DMS79 (cell line): Measurements from ENCODE around the gene MPPED1.

Source experiments
- DNase-seq: peaks from one replicate; lab custom pipeline; 2025; lab: John Stamatoyannopoulos, UW

The MPPED1 gene

DNA sequence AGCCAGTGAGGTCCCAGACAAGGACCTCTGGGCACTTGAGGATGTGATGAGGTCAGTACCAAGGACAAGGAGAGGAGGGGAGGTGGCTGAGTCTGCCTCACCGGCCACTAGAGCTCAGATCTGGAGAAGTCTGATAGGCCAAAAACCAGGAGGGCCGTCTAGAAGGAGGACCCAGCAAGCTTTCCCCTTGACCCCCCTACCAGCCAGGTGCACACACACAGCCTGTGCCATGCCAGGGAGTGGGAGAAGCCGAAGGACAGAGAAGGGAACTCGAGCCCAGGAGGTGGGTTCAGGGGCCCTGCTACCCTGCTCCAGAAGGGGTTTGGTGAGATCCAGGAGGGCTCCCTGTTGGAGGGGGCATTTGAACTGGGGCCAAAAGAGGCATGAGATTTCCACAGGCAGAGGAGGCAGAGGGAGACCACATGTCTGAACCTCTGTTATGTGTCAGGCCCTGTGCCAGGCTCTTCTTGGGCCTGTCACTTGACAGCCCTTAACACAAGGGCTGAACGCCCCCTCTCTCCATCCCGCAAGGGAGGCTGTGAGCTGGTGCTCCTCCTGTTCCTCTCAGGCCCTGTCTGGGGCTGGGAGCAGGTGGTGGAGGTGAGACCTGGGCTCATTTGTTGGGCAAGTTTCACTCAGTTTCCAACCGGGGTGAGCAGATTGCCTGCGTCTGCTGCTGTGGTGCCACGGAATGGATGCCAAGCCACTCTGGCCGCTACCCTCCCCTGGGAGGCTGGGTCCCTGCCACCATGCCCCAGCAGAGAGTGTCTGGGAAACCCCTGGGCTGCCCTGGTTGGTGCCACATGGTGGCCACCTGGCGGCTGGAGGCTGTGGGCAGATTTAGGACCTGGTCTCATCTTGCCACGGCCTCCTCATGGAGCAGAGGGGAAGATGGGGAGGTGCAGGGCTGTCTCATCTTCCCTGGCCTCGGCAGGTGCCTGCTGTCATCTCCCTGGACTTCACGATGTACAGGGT, 65.2 kb downstream of the MPPED1 start:
- no peak for DNase-seq

GRCh38 chr22:43477966-43478365, 66.2 kb downstream of the MPPED1 start:
- no peak for DNase-seq

DNA sequence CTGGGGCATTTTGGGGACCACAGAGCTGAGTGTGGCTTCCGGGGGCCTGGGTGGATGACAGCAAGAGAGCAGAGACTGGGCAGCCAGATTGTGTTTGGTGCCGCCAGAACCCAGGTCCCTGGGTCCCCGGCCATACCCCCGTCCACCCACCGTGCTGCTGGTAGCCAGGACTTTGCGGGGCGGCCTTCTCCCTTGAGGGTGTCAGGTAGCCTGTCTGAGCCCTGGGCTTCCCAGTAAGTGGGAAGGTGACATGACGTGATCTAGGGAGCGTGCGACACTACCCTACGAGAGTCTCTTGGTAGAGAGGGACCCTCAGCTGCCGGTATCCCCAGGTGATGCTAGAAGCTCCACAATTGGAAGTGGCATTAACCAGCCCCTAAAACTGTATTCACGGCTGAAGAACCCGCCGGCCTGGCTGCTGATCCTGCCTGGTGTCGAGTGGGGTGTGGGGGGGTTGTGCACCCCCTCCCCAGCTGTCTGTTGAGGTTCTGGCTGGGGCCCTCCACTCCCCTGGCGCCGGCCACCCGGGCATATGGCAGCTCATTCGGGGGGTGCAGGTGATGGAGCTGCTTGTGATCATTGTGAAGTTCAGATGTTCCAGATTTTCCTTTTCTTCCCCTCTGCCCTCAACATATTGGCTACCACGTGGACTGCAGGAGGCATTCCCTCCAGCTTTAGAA, 66.9 kb downstream of the MPPED1 start:
- no peak for DNase-seq

DNA sequence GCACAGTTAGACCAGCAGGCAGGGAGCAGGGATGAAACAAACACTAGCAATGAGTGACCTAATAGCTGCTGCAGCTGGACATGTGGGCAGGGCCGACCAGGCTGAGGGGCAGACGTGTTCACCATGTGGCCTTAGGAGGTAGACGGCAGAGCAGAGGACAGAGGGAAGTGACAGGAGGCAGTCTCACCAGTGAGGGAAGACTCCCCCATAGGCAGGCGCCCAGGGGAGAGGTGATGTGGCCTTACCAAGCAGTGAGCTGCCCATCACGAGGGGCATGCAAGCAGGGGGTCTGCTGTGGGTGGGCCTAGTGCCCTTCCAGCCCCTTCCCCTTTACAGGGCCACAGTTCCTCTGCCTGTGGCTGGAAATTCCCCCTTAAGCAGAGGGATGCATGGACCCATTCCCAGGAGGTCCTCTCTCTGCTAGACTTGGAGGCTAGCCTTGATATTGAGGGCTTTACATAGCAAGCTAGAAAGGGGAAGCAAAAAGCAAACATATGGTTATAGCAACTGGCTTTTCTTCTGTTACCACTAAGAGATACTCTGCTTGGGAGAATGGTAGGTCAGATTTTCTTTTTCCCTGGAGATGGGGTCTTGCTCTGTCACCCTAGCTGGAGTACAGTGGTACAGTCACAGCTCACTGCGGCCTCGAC, 67.6 kb downstream of the MPPED1 start:
- no peak for DNase-seq

GRCh38 chr22:43479962-43480361, 68.1 kb downstream of the MPPED1 start:
- no peak for DNase-seq

- DNase-seq = no peak
Observed at GRCh38 chr22:43481568-43482317, 69.9 kb downstream of the MPPED1 start.

DNA sequence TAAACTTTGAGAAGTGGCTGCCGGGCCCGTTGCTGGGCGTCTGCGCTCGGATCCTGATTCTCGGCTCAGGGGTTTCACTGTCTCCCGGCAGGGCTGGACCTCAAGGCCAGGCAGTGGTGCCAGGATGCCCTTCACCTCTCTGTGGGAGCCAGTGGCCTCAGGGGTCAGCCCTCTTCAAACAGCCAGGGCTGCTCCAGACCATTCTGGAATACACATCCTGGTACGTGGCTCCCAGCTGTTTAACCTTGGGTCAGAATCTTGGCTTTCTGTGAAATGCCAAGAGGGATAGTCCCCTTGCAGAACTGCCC, 70.5 kb downstream of the MPPED1 start:
- DNase-seq = no peak

DNA sequence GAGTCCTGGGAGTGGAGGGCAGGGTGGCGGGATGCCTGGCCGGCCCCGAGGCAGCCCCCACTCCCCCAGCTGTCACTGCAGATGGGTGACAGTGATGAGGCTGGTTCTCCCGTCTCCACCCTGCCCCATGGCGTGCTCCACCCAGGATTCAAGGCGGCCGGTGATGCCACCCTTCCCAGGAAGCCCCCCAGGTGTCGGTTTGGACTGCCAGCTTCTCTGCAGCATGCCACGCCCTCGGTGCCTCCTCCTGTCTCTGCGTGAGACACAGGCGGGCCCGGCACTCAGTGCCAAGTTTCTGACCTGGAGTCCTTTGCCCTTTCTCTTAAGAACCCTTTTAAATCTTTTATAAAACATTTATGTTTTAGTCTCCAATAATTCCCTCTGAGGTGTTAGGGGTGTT, 71.5 kb downstream of the MPPED1 start:
- DNase-seq = no peak

DNA sequence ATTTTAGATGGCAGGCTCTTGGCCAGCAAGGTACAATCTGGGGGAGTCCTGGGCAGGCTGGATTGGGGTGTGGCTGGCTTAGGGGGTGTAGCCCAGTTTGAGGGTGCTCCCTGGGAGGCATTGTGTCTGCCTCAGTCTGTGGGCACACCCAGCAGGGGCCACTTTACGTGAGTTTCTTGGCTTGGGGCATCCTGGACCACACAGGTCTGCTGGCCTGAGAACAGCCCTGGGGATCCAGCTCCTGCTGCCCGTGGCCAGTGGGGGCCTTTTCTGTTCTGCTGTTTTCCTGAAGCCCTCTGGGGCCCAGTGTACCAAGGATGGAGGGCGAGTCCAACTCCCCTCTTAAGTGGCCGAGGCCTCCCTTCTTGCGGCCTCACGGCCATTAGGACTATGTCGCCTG, 71.9 kb downstream of the MPPED1 start:
- no peak for DNase-seq

DNA sequence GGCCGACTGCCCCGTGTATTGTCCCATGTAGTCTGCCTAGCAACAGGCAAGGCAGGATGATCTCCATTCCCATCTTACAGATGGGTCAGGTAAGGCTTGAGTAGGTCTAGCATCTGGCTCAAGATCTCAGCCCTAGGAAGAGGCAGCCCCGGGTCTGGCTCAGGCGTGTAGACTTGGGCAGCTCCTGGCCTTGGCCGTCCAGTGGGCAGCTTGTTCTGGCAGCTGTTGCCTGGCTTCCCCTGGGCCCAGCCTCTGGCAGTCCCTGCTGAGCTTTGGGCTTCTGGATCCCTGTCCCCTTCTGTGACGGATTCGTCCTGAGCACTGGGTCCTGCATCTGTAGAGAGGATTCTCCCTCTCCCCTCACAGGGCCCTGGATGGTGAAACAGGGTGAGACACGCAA, 72.4 kb downstream of the MPPED1 start:
- no peak for DNase-seq

- DNase-seq = no peak
Observed at GRCh38 chr22:43485502-43486089, 73.8 kb downstream of the MPPED1 start.

GRCh38 chr22:43487311-43488030, 75.7 kb downstream of the MPPED1 start:
- DNase-seq = no peak

- no peak for DNase-seq
Observed at GRCh38 chr22:43488031-43488866, 76.4 kb downstream of the MPPED1 start.

GRCh38 chr22:43488937-43489336, 77.1 kb downstream of the MPPED1 start:
- no peak for DNase-seq

GRCh38 chr22:43490311-43490710, 78.5 kb downstream of the MPPED1 start:
- no peak for DNase-seq

DNA sequence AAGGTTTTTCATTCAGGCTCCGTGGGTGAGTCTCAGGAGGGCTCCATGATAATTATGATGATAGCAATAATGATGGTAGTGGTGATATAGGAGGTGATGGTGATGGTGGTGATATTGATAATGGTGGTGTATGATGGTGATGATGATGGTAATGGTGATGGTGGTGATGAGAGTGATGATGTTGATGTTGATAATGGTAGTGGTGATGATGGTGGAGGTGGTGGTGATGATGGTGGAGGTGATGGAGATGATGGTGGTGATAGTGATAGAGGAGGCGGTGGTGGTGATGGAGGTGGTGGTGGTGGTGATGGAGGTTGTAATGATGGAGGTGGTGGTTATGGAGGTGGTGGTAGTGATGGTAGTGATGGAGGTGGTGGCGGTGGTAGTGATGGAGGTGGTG, 79.4 kb downstream of the MPPED1 start:
- DNase-seq = no peak

DNA sequence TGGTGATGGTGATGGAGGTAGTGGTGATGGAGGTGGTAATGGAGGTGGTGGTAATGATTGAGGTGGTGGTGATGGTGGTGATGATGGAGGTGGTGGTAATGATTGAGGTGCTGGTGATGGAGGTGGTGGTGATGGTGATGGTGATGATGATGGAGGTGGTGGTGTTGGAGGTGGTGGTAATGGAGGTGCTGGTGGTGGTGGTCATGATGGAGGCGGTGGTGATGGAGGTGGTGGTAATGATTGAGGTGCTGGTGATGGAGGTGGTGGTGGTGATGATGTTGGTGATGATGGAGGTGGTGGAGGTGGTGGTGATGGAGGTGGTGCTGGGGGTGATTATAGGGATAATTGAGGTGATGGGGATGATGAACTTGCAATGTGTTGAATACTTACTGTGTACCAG, 79.9 kb downstream of the MPPED1 start:
- no peak for DNase-seq

DNA sequence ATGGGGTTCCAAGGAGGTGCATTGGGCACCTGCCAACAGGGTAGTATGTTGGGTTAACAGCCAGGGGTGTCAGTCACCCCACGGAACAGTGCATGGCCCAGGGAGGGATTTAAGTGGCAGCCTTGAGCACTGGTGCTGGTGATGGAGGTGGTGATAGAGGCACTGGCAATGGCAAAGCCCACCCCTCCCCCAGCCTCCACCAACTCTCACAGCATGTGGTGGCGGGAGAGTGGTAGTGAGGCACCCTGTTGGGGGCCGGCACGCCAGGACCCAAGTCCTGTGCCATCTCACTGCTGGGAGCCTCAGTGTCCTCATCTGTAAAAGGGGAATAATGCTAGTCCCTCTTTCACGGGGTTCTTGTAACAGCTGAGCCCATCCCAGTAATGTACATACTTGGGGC, 81.5 kb downstream of the MPPED1 start:
- no peak for DNase-seq

GRCh38 chr22:43497956-43498855, 86.4 kb downstream of the MPPED1 start:
- DNase-seq = no peak
